ENCODE measurements around the gene SERGEF.

GRCh38 chr11:17752144-17752543 is 260.7 kb downstream of the SERGEF start:
- no peak for TF ChIP-seq CTCF (IDR thresholded peaks at IDR 0.05)
- TF ChIP-seq POLR2A (IDR thresholded peaks at IDR 0.05) = no peak
